Measurements from ENCODE around the gene SHMT2. TPM values are rescaled to one million over a fixed set of nuclear protein-coding genes. Genes with fewer than 3 reads are reported as not detected.

Gene SHMT2
- total RNA-seq, 4 donors from 2014 or later, result 62.4 to 71.8 (median 67.4) TPM

GRCh38 chr12:57236925-57237595 lies 7.5 kb downstream of the SHMT2 start:
- no peak for TF ChIP-seq CTCF (IDR thresholded peaks at IDR 0.05)
- no peak for TF ChIP-seq POLR2A (IDR thresholded peaks at IDR 0.05)
- intact Hi-C loops (cut with DNase I; ENCODE audit: low total_unique reads), result no loop called here
- 22 to 29% methylated on average over 9 of the region's 9 CpGs for WGBS, 2 donors
- DNase-seq (ENCODE audit: low spot score in 2 of 2), result no peak
- H3K4me3 ChIP-seq (ENCODE audit: low read depth, poor library complexity, severe bottlenecking), result no peak overlapping the region

DNA sequence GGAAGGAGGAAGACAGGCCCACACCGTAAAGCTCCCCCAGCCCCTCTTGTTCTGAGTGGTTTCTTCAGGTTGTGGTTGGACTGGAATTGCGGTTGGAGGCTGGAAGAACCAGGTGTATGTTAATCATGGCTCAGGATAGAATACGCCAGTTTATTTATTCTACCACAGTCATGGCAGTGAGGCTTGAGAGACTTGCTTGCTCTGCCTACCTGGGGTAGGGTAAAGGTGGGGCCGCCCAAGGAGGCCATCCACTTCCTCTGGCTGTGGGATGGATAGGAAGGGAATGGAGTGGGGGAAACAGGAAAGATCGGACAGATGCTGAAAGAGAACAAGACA lies 8.1 kb downstream of the SHMT2 start:
- 33 to 42% methylated on average over 5 of the region's 5 CpGs for WGBS, 2 donors
- intact Hi-C loops (cut with DNase I; ENCODE audit: low total_unique reads), result no loop called here
- no peak overlapping the region for H3K4me3 ChIP-seq (ENCODE audit: low read depth, poor library complexity, severe bottlenecking)
- no peak for TF ChIP-seq POLR2A (IDR thresholded peaks at IDR 0.05)
- no peak for TF ChIP-seq CTCF (IDR thresholded peaks at IDR 0.05)
- no peak for DNase-seq (ENCODE audit: low spot score in 2 of 2)

DNA sequence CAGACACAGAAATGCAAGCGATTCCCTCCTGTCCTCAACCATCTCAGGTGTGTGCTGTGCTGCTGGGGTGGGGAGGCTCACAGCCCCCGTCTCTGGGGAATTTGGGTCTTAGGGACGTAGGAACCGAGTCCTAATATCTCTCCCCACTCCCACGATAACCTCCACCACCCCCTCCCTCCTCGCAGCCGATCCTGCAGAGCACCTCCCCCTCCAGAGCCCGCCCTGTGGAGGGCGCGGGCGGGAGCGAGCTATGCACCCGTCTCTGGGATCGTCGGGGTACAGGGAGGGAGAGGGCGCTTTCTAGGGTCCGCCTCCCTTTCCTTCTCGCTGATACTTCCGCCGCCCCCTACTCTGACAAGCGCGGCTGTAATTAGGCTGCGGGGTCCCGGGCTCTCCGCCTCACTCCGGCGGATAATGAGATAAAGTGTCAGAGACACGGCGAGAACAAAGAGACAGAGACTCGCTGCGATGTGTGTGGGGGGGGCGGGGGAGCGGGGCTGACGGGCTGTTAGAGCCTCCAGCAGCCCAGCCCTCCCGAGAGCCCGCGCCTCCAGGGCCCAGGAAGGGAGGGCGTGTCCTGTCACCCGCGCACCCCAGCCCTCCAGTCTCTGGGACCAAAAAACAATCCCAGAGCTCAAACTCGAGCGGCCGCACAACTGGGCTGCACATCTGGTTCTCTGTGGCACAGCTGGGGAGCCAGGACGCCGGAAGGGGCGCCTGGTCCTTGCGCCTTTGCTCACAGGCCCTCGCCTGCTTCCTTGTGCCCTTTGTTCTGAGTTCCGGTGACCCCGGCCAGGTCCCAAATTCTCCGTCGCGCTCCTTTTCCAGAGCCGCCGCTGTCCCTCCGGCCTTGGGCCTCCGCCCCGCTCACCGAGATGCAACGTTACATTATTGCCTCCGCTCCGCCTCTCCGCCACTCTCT lies 8.7 kb downstream of the SHMT2 start:
- intact Hi-C loops (cut with DNase I; ENCODE audit: low total_unique reads), result no loop called here
- peak overlapping the region; percentile 5 for H3K4me3 ChIP-seq (ENCODE audit: low read depth, poor library complexity, severe bottlenecking)
- DNase-seq (ENCODE audit: low spot score in 2 of 2), result no peak
- 3 to 6% methylated on average over 59 to 60 of the region's 63 CpGs for WGBS, 2 donors
- TF ChIP-seq POLR2A (IDR thresholded peaks at IDR 0.05), result no peak
- no peak for TF ChIP-seq CTCF (IDR thresholded peaks at IDR 0.05)

- peak overlapping the region; percentile 5 for H3K4me3 ChIP-seq (ENCODE audit: low read depth, poor library complexity, severe bottlenecking)
- TF ChIP-seq CTCF (IDR thresholded peaks at IDR 0.05) (peak in 2 of 3 donors; percentile 96 to 98), POLR2A (IDR thresholded peaks at IDR 0.05) (no peak)
- 1 to 3% methylated on average over 28 to 31 of the region's 47 CpGs for WGBS, 2 donors
- peak; percentile 84 to 97 for DNase-seq (ENCODE audit: low spot score in 2 of 2)
- intact Hi-C loops (cut with DNase I; ENCODE audit: low total_unique reads), result no loop called here
Measured at GRCh38 chr12:57238854-57239554, 9.5 kb downstream of the SHMT2 start.

GRCh38 chr12:57239587-57240065 lies 10.1 kb downstream of the SHMT2 start:
- no peak for DNase-seq (ENCODE audit: low spot score in 2 of 2)
- intact Hi-C loops (cut with DNase I; ENCODE audit: low total_unique reads), result loop anchor here (2.0 kb wide), 1 partner anchor 25 kb away; no protein-coding TSS in a partner anchor
- TF ChIP-seq POLR2A (IDR thresholded peaks at IDR 0.05), result no peak
- TF ChIP-seq CTCF (IDR thresholded peaks at IDR 0.05), result no peak
- WGBS, 2 donors, result 3 to 4% methylated on average over 14 of the region's 14 CpGs
- H3K4me3 ChIP-seq (ENCODE audit: low read depth, poor library complexity, severe bottlenecking), result no peak overlapping the region
